Gastroesophageal sphincter (tissue), 3 donors: ENCODE data around the gene SLC24A1.

Source experiments
- CTCF ChIP-seq, 4 experiments: fragments of 200-600 bp in 2 of 4; fragments of 450-650 bp in 2 of 4; sonication (generic) in 1 of 4; IDR thresholded peaks; one replicate each; pipeline ENCODE4 v1.5.1; 2017 to 2019; ENCODE audit warnings: antibody characterized with exemption in 4 of 4, mild to moderate bottlenecking in 2 of 4, moderate library complexity in 2 of 4
- EP300 ChIP-seq: sonication (generic); formaldehyde crosslinking; IDR thresholded peaks from one replicate; pipeline ENCODE4 v1.6.1; 2017; ENCODE audit warnings: antibody characterized with exemption, mild to moderate bottlenecking
- POLR2A ChIP-seq, 2 donors: fragments of 450-650 bp; IDR thresholded peaks; one replicate each; pipeline ENCODE4 v1.6.1; 2017; ENCODE audit warnings: antibody characterized with exemption in 2 of 2, mild to moderate bottlenecking in 2 of 2, moderate library complexity in 1 of 2
- POLR2AphosphoS5 ChIP-seq: sonication (generic); formaldehyde crosslinking; IDR thresholded peaks from one replicate; pipeline ENCODE4 v1.6.1; 2017; ENCODE audit warnings: antibody characterized with exemption

DNA sequence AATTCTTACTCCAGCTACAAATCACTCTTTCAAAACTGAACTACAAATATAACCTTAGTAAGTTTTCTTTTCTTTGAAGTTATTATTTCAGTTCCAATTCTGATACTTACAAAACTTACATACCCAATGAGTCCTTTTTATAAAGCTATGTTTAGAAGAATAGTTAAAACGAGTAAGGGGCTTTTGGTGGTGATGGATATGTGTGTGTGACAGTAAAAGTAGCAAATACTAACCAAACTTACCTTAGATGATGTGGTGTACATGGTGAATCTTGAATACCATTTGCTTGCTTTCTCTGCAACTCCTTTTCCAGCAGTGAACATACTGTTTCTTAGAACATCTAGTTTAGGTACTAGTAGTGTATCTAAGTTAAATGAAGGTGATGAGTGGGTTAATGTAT, 68.4 kb downstream of the SLC24A1 start:
- no peak for TF ChIP-seq CTCF (IDR thresholded peaks at IDR 0.05)
- TF ChIP-seq POLR2AphosphoS5, result no peak
- TF ChIP-seq POLR2A (IDR thresholded peaks at IDR 0.05), result no peak
- TF ChIP-seq EP300, result no peak
